Upper lobe of left lung (tissue), 4 donors: ENCODE data around the gene FOXN3.

Source experiments
- POLR2AphosphoS5 ChIP-seq, 2 donors: sonication (generic); formaldehyde crosslinking; IDR thresholded peaks; one replicate each; pipeline ENCODE4 v1.5.1; 2017; ENCODE audit warnings: antibody characterized with exemption in 2 of 2
- TF ChIP-seq, protein P1 (sequence below), 6 experiments: fragments of 450-650 bp in 4 of 6; fragments of 200-600 bp in 2 of 6; sonication (generic) in 2 of 6; IDR thresholded peaks; one replicate each; pipeline ENCODE4 v1.5.1; 2016 to 2019; ENCODE audit warnings: antibody characterized with exemption in 6 of 6

DNA sequence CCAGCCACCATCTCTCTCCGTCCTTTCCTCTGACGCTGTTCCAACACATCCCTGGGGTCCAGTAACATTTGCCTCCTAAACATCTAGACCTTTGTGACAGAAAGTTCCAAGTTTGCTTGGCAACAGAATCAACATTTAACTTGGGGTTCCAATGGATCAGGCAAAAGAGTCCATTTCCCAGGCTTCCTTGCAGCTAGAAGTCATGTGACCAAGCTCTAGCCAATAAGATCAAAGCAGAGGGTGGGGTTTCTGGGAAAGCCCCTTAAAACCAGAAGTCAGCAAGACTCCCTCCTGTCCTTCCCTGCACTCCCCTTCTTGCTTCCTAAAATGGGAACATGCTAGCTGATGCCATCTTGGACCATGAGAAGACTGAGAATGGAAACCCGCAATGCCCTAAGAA, 14.7 kb downstream of the FOXN3 start:
- no peak for TF ChIP-seq POLR2AphosphoS5 (IDR thresholded peaks at IDR 0.05)
- TF ChIP-seq, protein P1, sequence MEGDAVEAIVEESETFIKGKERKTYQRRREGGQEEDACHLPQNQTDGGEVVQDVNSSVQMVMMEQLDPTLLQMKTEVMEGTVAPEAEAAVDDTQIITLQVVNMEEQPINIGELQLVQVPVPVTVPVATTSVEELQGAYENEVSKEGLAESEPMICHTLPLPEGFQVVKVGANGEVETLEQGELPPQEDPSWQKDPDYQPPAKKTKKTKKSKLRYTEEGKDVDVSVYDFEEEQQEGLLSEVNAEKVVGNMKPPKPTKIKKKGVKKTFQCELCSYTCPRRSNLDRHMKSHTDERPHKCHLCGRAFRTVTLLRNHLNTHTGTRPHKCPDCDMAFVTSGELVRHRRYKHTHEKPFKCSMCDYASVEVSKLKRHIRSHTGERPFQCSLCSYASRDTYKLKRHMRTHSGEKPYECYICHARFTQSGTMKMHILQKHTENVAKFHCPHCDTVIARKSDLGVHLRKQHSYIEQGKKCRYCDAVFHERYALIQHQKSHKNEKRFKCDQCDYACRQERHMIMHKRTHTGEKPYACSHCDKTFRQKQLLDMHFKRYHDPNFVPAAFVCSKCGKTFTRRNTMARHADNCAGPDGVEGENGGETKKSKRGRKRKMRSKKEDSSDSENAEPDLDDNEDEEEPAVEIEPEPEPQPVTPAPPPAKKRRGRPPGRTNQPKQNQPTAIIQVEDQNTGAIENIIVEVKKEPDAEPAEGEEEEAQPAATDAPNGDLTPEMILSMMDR (IDR thresholded peaks at IDR 0.05) = no peak
